H1 (cell line): ENCODE results near the gene UBAP1L.

Experiments
- ATF2 ChIP-seq: IDR thresholded peaks from 2 replicates; pipeline ENCODE4 v1.6.1; 2012; ENCODE audit warnings: low read length, inconsistent platforms
- EZH2 ChIP-seq: fragments of 200-600 bp; sonication (generic); IDR thresholded peaks from 2 replicates; pipeline ENCODE4 v1.7.1; 2012; ENCODE audit warnings: low read depth, mild to moderate bottlenecking, moderate library complexity, low read length, inconsistent platforms; ENCODE audit not compliant: severe bottlenecking
- FOSL1 ChIP-seq: IDR thresholded peaks from 2 replicates; pipeline ENCODE4 v1.6.1; 2011; ENCODE audit warnings: mild to moderate bottlenecking, low read depth, low read length, moderate library complexity; ENCODE audit not compliant: insufficient read depth

- TF ChIP-seq EZH2: no peak
- TF ChIP-seq FOSL1: no peak
- 0 out of 2 replicates have a peak, but pooled peaks have one; percentile 51 for TF ChIP-seq ATF2
Measured at GRCh38 chr15:65133548-65134200, 18.7 kb upstream of the UBAP1L start, which contains the start of gene PDCD7.
